KMS-11 (cell line): ENCODE measurements around the gene RRP1B.

Experiments
- H2AFZ ChIP-seq: fragments of 200-600 bp; sonication (generic); 2 replicates; pipeline ENCODE4 v1.6.1; 2016; ENCODE audit warnings: antibody characterized with exemption, mixed run types, low read depth
- H3K27ac ChIP-seq: fragments of 200-600 bp; sonication (generic); 2 replicates; pipeline ENCODE4 v1.6.1; 2016; ENCODE audit warnings: mild to moderate bottlenecking, mixed run types
- H3K27me3 ChIP-seq: fragments of 200-600 bp; sonication (generic); 2 replicates; pipeline ENCODE4 v1.6.1; 2017; ENCODE audit warnings: mild to moderate bottlenecking, low read depth, mixed run types, moderate library complexity; ENCODE audit not compliant: insufficient read depth
- H3K36me3 ChIP-seq: fragments of 200-600 bp; sonication (generic); 2 replicates; pipeline ENCODE4 v1.6.1; 2017; ENCODE audit warnings: mild to moderate bottlenecking, mixed run types; ENCODE audit not compliant: insufficient read depth
- H3K4me1 ChIP-seq: fragments of 200-600 bp; sonication (generic); 2 replicates; pipeline ENCODE4 v1.6.1; 2016; ENCODE audit warnings: mild to moderate bottlenecking, low read depth, mixed run types; ENCODE audit not compliant: poor library complexity, severe bottlenecking
- H3K4me2 ChIP-seq: fragments of 200-600 bp; sonication (generic); 2 replicates; pipeline ENCODE4 v1.7.0; 2016; ENCODE audit warnings: mild to moderate bottlenecking, mixed run types
- H3K4me3 ChIP-seq: fragments of 200-600 bp; sonication (generic); IDR thresholded peaks from 2 replicates; pipeline ENCODE4 v1.6.1; 2017; ENCODE audit warnings: low read depth, low read length, mixed read lengths; ENCODE audit not compliant: insufficient read depth
- H3K79me2 ChIP-seq: fragments of 200-600 bp; sonication (generic); 2 replicates; pipeline ENCODE4 v1.6.1; 2016; ENCODE audit warnings: low read depth, mixed run types; ENCODE audit not compliant: insufficient read depth
- H3K9ac ChIP-seq: fragments of 200-600 bp; sonication (generic); 2 replicates; pipeline ENCODE4 v1.6.1; 2016; ENCODE audit warnings: mild to moderate bottlenecking, mixed run types
- H4K20me1 ChIP-seq: fragments of 200-600 bp; sonication (generic); 2 replicates; pipeline ENCODE4 v1.6.1; 2016; ENCODE audit warnings: mild to moderate bottlenecking, mixed run types; ENCODE audit not compliant: insufficient read depth
- TF ChIP-seq, protein P1 (sequence below): fragments of 200-600 bp; sonication (generic); conservative IDR thresholded peaks from 2 replicates; pipeline ENCODE4 v1.6.1; 2017; ENCODE audit warnings: low read depth, mild to moderate bottlenecking, antibody characterized with exemption, low read length, moderate library complexity, mixed read lengths

RRP1B gene

DNA sequence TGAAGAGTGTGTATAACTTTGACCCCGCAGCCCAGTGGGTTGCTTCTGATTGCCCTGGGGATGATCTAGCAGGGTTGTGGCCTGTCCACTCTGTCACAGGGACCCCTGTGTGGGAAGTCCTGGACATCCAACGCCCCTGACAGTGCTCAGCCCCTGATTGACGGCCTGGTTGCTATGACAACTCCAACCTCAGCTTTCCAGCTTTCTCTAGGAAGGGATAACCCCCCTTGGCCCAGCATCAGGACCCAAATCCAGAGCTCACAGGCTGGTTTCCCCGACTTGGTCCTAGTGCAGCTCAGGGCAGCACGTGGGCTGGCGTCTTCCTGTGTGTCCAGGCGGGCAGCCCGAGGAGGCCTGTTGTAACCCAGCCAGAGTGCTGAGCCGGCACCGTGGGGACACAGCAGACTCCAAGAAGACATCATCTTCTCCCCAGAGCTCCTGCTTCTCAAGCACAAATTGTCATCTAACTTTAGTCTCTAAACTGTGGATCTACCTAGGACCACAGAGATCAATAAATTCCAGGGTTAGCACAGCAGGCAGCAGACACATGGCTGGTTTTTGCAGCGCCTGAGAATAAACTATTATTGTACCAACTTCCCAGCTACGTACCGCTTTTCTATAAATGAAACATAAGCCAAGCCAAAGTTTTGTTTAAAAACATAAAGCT lies 40.7 kb downstream of the RRP1B start:
- H3K4me2 ChIP-seq = no peak overlapping the region
- no peak overlapping the region for H3K27ac ChIP-seq
- H3K79me2 ChIP-seq = no peaks in the 10 kb centered on the region
- TF ChIP-seq, protein P1, sequence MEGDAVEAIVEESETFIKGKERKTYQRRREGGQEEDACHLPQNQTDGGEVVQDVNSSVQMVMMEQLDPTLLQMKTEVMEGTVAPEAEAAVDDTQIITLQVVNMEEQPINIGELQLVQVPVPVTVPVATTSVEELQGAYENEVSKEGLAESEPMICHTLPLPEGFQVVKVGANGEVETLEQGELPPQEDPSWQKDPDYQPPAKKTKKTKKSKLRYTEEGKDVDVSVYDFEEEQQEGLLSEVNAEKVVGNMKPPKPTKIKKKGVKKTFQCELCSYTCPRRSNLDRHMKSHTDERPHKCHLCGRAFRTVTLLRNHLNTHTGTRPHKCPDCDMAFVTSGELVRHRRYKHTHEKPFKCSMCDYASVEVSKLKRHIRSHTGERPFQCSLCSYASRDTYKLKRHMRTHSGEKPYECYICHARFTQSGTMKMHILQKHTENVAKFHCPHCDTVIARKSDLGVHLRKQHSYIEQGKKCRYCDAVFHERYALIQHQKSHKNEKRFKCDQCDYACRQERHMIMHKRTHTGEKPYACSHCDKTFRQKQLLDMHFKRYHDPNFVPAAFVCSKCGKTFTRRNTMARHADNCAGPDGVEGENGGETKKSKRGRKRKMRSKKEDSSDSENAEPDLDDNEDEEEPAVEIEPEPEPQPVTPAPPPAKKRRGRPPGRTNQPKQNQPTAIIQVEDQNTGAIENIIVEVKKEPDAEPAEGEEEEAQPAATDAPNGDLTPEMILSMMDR = no peak
- no peak overlapping the region for H3K9ac ChIP-seq
- peaks cover 8% of the 10 kb centered on the region for H3K4me1 ChIP-seq
- no peaks in the 10 kb centered on the region for H3K36me3 ChIP-seq
- no peaks in the 10 kb centered on the region for H3K27me3 ChIP-seq
- no peaks in the 10 kb centered on the region for H4K20me1 ChIP-seq
- H3K4me3 ChIP-seq = no peak overlapping the region
- H2AFZ ChIP-seq = no peak overlapping the region

DNA sequence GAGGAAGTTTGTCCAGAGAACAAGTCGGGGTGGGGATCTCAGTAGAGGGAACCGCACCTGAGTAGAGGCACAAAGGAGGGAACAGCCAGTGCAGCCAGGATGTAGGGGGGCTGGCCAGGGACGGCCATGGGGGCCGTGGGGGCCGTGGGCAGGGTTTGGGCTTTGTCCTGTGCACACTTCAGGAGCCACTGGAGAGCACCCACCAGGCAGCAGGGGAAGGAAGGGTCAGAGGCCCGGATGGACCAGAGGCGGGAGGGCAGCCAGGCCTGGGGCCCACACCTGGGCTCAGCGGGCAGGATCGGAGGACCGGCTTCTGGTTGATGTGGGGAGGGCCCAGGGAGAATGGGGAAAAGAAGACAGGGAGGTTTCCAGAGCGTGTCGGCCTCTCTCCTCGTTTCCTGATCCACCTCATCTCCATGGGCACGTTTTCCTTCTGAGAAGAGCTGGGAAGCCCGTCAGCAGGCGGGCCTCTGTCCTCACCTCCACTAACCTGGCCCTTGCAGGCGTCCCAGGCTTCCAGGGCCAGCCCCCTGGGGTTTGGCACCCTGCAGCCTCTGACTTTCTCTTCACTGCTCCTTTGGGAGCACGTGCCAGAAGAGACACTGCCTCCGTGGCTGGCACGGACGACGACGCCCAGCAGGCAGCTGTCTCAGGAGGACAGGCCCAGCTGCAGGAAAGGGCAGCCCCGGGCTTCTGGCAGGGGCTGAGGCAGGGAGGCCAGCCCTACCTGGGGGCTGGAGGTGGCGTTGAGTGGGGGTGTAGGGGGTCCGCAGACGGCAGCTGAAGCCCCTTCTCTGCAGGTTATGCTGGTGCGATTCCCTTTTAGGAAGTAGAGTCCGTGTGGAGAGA lies 42.8 kb downstream of the RRP1B start:
- H3K79me2 ChIP-seq = no peaks in the 10 kb centered on the region
- no peak overlapping the region for H3K4me2 ChIP-seq
- no peak overlapping the region for H2AFZ ChIP-seq
- H4K20me1 ChIP-seq = no peaks in the 10 kb centered on the region
- no peak overlapping the region for H3K4me3 ChIP-seq
- no peaks in the 10 kb centered on the region for H3K36me3 ChIP-seq
- H3K27me3 ChIP-seq = no peaks in the 10 kb centered on the region
- H3K4me1 ChIP-seq = peaks cover 8% of the 10 kb centered on the region
- TF ChIP-seq, protein P1 = no peak
- H3K9ac ChIP-seq = no peak overlapping the region
- no peak overlapping the region for H3K27ac ChIP-seq

DNA sequence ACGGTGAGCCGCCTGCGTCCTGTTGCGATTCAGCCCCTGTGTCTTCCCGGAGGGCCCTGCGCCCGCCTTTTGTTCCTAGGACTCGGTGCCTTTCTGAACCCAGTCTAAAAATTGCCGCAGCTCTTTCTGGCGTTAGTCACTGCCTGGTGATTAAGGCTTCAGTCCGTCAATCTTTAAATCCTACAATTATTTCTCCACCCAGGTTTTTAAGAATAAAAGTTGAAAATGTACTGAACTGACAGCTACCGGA lies 43.4 kb downstream of the RRP1B start:
- Histone ChIP-seq H3K4me2 (no peak overlapping the region), H3K9ac (no peak overlapping the region), H2AFZ (no peak overlapping the region)

DNA sequence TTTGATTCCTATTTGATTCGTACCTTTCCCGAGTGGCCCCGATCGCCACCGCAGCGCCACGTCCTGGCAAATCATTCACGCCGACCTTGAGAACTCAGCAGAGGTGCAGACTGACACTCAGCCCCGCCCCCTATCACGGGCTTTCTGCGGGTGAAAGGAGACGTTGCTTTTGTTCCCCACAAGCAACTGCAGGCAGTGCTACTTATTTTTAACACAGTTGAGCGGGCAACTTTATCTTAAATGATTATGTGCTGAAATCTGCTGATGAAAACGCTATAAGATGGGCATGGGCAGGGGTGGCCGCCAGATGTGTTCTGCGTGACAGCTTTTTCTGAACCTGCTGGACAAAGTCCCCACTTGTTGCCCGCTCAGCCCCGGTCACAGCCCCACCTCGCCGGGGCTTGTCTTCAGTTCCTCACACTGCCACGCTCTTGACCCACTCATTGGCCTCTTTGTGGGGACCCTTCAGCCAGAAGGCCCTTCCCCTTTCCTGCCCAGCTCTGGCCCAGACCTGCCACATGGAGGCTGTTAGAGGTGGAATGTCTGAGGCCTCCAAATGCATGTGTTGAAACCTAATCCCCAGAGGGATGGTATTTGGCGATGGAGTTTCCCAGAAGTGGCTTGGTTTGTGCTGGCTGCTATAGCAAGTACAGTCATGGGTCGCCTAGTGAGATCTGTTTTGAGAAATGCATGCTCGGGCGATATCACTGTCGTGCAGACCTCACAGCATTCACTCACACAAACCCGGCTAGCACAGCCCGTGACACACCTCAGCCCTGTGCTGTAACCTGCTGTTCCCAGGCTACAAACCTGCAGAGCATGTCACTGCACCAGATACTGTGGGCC lies 43.9 kb downstream of the RRP1B start:
- TF ChIP-seq, protein P1 = no peak
- Histone ChIP-seq H2AFZ (no peak overlapping the region), H3K27me3 (no peaks in the 10 kb centered on the region), H3K4me1 (peaks cover 8% of the 10 kb centered on the region), H3K27ac (no peak overlapping the region), H3K4me3 (no peak overlapping the region), H4K20me1 (no peaks in the 10 kb centered on the region), H3K79me2 (no peaks in the 10 kb centered on the region), H3K4me2 (no peak overlapping the region), H3K36me3 (no peaks in the 10 kb centered on the region), H3K9ac (no peak overlapping the region)

More for the DNA sequence above, 43.4 kb downstream of the RRP1B start:
- Histone ChIP-seq H3K36me3 (no peaks in the 10 kb centered on the region), H3K4me1 (peaks cover 8% of the 10 kb centered on the region), H4K20me1 (no peaks in the 10 kb centered on the region), H3K4me3 (no peak overlapping the region), H3K27me3 (no peaks in the 10 kb centered on the region), H3K27ac (no peak overlapping the region), H3K79me2 (no peaks in the 10 kb centered on the region)
- TF ChIP-seq, protein P1 = no peak
